Liver (tissue), 9 donors: ENCODE results near the gene CHMP1A. TPM values are rescaled to one million over a fixed set of nuclear protein-coding genes. Genes with fewer than 3 reads are reported as not detected.

ENCODE experiments used
- DNase-seq: peaks from one replicate; pipeline ENCODE4 v3.0.0-alpha.2; 2017; ENCODE audit warnings: low spot score
- H3K27ac ChIP-seq, 2 donors: one replicate each; pipeline ENCODE4 v1.7.0; 2013; ENCODE audit warnings: inconsistent platforms in 2 of 2, low read length in 2 of 2, control low read depth in 1 of 2, low read depth in 1 of 2, mild to moderate bottlenecking in 1 of 2
- H3K27me3 ChIP-seq, 4 donors: one replicate each; pipeline versions ENCODE4 v1.6.1 to v1.7.0; 2013; ENCODE audit warnings: low read length in 3 of 4, inconsistent platforms in 1 of 4, mild to moderate bottlenecking in 1 of 4, moderate library complexity in 1 of 4; ENCODE audit not compliant: control insufficient read depth in 4 of 4, insufficient read depth in 4 of 4
- H3K36me3 ChIP-seq, 4 donors: one replicate each; pipeline versions ENCODE4 v1.6.1 to v1.7.0; 2013; ENCODE audit warnings: low read length in 3 of 4, mild to moderate bottlenecking in 3 of 4, low read depth in 1 of 4, moderate library complexity in 1 of 4; ENCODE audit not compliant: control insufficient read depth in 4 of 4, insufficient read depth in 3 of 4
- H3K4me1 ChIP-seq, 4 donors: one replicate each; pipeline versions ENCODE4 v1.6.1 to v1.7.0; 2013; ENCODE audit warnings: low read length in 3 of 4, mild to moderate bottlenecking in 3 of 4, moderate library complexity in 1 of 4; ENCODE audit not compliant: control insufficient read depth in 4 of 4, insufficient read depth in 4 of 4
- H3K4me3 ChIP-seq, 3 donors: one replicate each; pipeline versions ENCODE4 v1.6.1 to v1.7.0; 2013; ENCODE audit warnings: low read length in 3 of 3, control low read depth in 1 of 3, low read depth in 1 of 3, mild to moderate bottlenecking in 1 of 3
- H3K9ac ChIP-seq, 2 donors: one replicate each; pipeline ENCODE4 v1.7.0; 2013; ENCODE audit warnings: low read length in 2 of 2, mild to moderate bottlenecking in 2 of 2, moderate library complexity in 2 of 2, control low read depth in 1 of 2, low read depth in 1 of 2
- H3K9me3 ChIP-seq, 4 donors: one replicate each; pipeline versions ENCODE4 v1.6.1 to v1.7.0; 2013; ENCODE audit warnings: low read length in 3 of 4; ENCODE audit not compliant: control insufficient read depth in 4 of 4
- ATF3 ChIP-seq: IDR thresholded peaks from 2 replicates; pipeline ENCODE4 v1.6.1; 2016; ENCODE audit warnings: antibody characterized with exemption
- CTCF ChIP-seq: fragments of 150-350 bp; IDR thresholded peaks from 2 replicates; pipeline ENCODE4 v1.5.1; 2017; ENCODE audit warnings: improper control_type of control experiment, low read depth, low read length; ENCODE audit not compliant: missing input control
- EGR1 ChIP-seq, 2 donors: IDR thresholded peaks; 2 replicates each; pipeline ENCODE4 v1.6.1; 2016 to 2018; ENCODE audit warnings: antibody characterized with exemption in 2 of 2, low read depth in 2 of 2
- FOXA1 ChIP-seq: IDR thresholded peaks from 2 replicates; pipeline ENCODE4 v1.6.1; 2016; ENCODE audit warnings: antibody characterized with exemption
- FOXA2 ChIP-seq: IDR thresholded peaks from 2 replicates; pipeline ENCODE4 v1.6.1; 2016; ENCODE audit warnings: antibody characterized with exemption
- GABPA ChIP-seq, 2 donors: IDR thresholded peaks in 1 of 2; conservative IDR thresholded peaks in 1 of 2; 2 replicates each; pipeline ENCODE4 v1.6.1; 2016; ENCODE audit warnings: antibody characterized with exemption in 2 of 2, mild to moderate bottlenecking in 1 of 2, moderate library complexity in 1 of 2
- HNF4G ChIP-seq: IDR thresholded peaks from 2 replicates; pipeline ENCODE4 v1.6.1; 2016; ENCODE audit warnings: antibody characterized with exemption
- JUND ChIP-seq, 2 donors: IDR thresholded peaks; 2 replicates each; pipeline ENCODE4 v1.6.1; 2016; ENCODE audit warnings: antibody characterized with exemption in 2 of 2
- MAX ChIP-seq: IDR thresholded peaks from 2 replicates; pipeline ENCODE4 v1.6.1; 2016; ENCODE audit warnings: antibody characterized with exemption
- RAD21 ChIP-seq, 2 donors: IDR thresholded peaks; 2 replicates each; pipeline ENCODE4 v1.6.1; 2016; ENCODE audit warnings: antibody characterized with exemption in 2 of 2, mild to moderate bottlenecking in 2 of 2
- REST ChIP-seq: IDR thresholded peaks from 2 replicates; pipeline ENCODE4 v1.6.1; 2016; ENCODE audit warnings: antibody characterized with exemption, mild to moderate bottlenecking
- SP1 ChIP-seq: IDR thresholded peaks from 2 replicates; pipeline ENCODE4 v1.6.1; 2018; ENCODE audit warnings: antibody characterized with exemption, mild to moderate bottlenecking
- TAF1 ChIP-seq: conservative IDR thresholded peaks from 2 replicates; pipeline ENCODE4 v1.6.1; 2016; ENCODE audit warnings: antibody characterized with exemption, mild to moderate bottlenecking
- YY1 ChIP-seq: IDR thresholded peaks from 2 replicates; pipeline ENCODE4 v1.6.1; 2016; ENCODE audit warnings: antibody characterized with exemption, mild to moderate bottlenecking
- ZBTB33 ChIP-seq: IDR thresholded peaks from 2 replicates; pipeline ENCODE4 v1.6.1; 2016; ENCODE audit warnings: antibody characterized with exemption
- WGBS: extraction: QIAGEN DNeasy Blood & Tissue Kit; methylation state at CpG from one replicate; pipeline ENCODE4 v1.1.7; 2013; 5-methylcytosine and 5-hydroxymethylcytosine counted together
- polyA plus RNA-seq, 2 donors: library from polyadenylated mRNA; stranded (reverse) in 1 of 2; unstranded in 1 of 2; fragments of 200-250 nt in 1 of 2; fragments of >200 nt in 1 of 2; fragmentation: Nextera tagmentation in 1 of 2; extraction: Ambion mirVana in 1 of 2; gene quantifications; one replicate each; pipeline versions ENCODE4 v1.2.1 to v1.2.3, GENCODE V29; 2013 to 2015
- total RNA-seq, 2 donors: library from RNA; depleted of rRNA; stranded (reverse); fragments of >200 nt; gene quantifications; one replicate each; pipeline ENCODE4 v1.2.3, GENCODE V29; 2014
- donor health status: healthy.
- donor health status: healthy.
- donor health status: healthy.
- donor health status: healthy.
- donor health status: healthy.

Gene CHMP1A
- total and polyA plus RNA-seq, 4 donors, result 25.7 to 36.7 (median 32.3) TPM

GRCh38 chr16:89670496-89671431 lies 13.3 kb upstream of the CHMP1A start:
- no peak overlapping the region for H3K9ac ChIP-seq
- no peaks in the 10 kb centered on the region for H3K9me3 ChIP-seq
- no peaks in the 10 kb centered on the region for H3K27me3 ChIP-seq
- H3K36me3 ChIP-seq, result peaks cover 0 to 3% (median 0%) of the 10 kb centered on the region in 4 donors
- peaks cover 0 to 15% (median 8%) of the 10 kb centered on the region in 4 donors for H3K4me1 ChIP-seq
- H3K4me3 ChIP-seq, result no peak overlapping the region
- H3K27ac ChIP-seq, result no peak overlapping the region
- no peak for DNase-seq
- no peak for TF ChIP-seq GABPA (IDR thresholded peaks at IDR 0.05 in 1 of 2, conservative IDR thresholded peaks at IDR 0.05 in 1 of 2)
- TF ChIP-seq REST, result no peak
- no peak for TF ChIP-seq ATF3
- TF ChIP-seq JUND (IDR thresholded peaks at IDR 0.05), result no peak
- TF ChIP-seq MAX, result no peak
- no peak for TF ChIP-seq EGR1 (IDR thresholded peaks at IDR 0.05; ENCODE audit: low read depth in 2 of 2)
- TF ChIP-seq FOXA2, result no peak
- no peak for TF ChIP-seq CTCF
- TF ChIP-seq SP1, result no peak
- TF ChIP-seq YY1, result no peak
- no peak for TF ChIP-seq FOXA1
- no peak for TF ChIP-seq HNF4G
- WGBS, result 90% methylated on average over 10 of the region's 10 CpGs

- Histone ChIP-seq H3K9me3 (no peaks in the 10 kb centered on the region), H3K4me1 (peaks cover 0 to 15% (median 8%) of the 10 kb centered on the region in 4 donors), H3K36me3 (peaks cover 0 to 3% (median 0%) of the 10 kb centered on the region in 4 donors), H3K27me3 (no peaks in the 10 kb centered on the region), H3K27ac (no peak overlapping the region), H3K4me3 (no peak overlapping the region), H3K9ac (no peak overlapping the region)
- WGBS, result 95% methylated on average over 13 of the region's 13 CpGs
- DNase-seq, result no peak
- no peak for TF ChIP-seq ATF3
- no peak for TF ChIP-seq RAD21 (IDR thresholded peaks at IDR 0.05)
- no peak for TF ChIP-seq JUND (IDR thresholded peaks at IDR 0.05)
- TF ChIP-seq CTCF, result no peak
- TF ChIP-seq YY1, result no peak
- TF ChIP-seq ZBTB33, result no peak
- TF ChIP-seq EGR1 (IDR thresholded peaks at IDR 0.05; ENCODE audit: low read depth in 2 of 2), result no peak
- TF ChIP-seq SP1, result no peak
- no peak for TF ChIP-seq TAF1
- TF ChIP-seq GABPA (IDR thresholded peaks at IDR 0.05 in 1 of 2, conservative IDR thresholded peaks at IDR 0.05 in 1 of 2), result no peak
Observed at GRCh38 chr16:89669755-89670154, 12.2 kb upstream of the CHMP1A start.
